SHP77 treated with DMSO at 0.1 percent for 48 hours (cell line): ENCODE results near the gene NUAK1.
"Not testable (repeated sequence)": the region's sequence is repeated elsewhere in the genome, so short reads cannot be mapped to it uniquely, and the experiment has no call there.

Experiments
- DNase-seq: peaks from one replicate; lab custom pipeline; 2025; lab: John Stamatoyannopoulos, UW

Gene NUAK1

DNA sequence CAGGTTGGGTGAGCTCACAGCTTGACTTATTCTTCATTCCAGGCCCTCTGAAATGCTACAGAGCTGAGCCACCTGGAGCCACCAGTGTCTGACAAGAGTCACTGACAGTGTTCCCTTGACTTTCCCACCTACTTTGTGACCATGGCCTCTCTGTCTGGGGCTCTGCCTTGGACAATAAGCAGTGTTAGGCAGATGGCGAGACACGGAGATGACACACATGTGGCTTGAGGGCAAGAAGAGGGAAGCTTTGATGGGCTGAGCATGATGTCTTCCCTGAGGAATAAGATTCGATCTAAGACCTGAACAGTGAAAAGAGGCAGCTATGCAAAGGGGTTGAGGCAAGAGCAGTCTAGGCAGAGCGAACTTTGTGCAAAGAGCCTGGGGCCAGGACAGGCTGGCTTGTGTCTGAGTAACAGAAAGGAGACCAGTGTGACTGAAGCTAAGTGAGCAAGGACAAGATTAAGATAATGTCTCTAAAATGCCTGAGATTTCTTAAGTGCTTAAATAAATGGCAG, 105.5 kb downstream of the NUAK1 start:
- no peak for DNase-seq

DNA sequence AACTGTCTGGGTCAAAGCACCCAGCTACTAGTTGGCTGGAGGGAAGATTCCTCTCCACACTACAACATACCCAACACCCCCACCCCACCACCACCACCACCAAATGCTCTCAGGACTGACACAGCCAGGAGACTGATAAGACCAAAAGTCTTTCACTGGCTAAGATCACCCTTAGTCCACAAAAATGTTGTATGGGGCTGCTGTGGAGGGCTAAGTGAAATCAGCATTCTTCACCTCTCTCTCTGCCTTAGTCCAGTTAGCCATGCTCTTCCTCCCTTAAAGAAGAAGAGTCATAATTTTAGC, 106.2 kb downstream of the NUAK1 start:
- DNase-seq: no peak

DNA sequence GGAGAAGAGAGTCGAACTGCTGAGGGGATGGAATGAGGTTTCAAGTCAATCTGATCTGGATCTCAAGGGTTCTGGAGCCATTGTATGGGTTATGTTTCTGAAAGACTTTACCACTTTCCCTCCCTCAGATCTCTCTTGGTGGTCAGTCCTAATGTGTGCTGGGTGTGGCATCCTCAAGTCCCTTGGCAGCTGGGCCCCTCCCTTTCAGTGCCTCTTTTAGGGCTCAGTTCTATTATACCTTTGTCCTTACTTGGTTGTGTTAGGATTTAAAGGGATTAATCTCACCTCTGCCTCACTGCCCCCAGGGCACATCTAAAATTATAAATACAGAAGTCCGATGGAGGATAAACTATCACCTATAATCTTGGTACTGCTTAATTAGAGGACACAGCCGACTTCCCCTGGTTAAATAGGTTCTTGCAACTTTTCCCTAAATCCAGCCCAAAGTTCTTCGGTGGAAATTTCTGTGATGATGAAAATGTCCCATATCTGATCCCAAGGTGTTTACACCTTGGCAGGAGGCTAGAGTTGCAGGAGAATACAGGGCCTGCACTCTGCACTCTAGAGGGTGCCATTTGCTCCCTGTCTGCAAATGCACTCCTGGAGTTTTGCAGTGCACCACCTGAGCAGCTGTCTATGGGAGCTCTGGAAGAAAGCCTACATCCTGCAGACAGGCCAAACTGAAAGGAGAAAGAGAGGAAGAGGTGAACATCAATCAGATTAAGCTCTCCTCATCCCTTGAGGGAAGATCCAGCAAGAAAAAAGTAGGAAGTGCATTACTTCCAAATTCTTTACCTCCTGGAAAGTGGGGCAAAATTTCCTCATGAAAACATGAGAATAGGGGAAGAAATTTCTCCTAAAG, 106.8 kb downstream of the NUAK1 start:
- DNase-seq: no peak

DNA sequence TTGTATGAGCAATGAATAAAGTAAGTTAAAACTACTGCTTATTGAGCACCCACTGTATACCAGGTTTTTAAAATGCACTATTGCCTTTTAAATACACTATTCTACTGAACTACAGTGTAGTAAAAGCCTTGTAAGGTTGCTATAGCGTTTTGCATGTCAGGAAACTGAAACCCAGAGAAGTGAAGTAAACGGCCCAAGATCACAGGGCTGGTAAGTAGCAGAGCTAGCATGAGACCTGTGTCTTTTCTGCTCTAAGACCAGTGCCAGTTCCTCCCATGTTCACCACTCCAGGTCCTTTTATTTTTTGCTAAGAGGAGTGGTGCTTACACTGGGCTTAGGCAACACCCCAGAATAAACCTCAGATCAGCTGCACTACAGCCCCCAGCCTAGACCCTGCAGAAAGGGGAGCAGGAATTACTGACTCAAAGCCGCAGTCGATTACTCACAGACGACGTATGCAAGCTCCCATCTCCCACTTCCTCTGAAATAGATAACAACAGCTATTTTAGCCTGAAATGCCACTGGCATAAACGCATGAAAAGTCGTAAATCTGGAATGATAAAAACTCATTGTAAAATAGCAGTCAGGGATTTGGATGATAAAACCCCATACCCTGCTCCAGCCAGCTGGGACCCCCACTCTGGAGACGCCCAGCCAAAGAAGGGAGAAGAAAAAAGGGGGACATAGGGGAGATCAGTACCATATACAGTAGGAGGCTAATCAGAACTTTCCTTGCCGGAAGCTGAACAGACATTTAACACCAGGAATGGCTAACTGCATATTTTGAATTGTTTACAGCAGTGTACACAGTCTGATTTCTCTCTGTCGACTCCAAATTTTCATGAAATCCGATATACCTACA, 108.3 kb downstream of the NUAK1 start:
- DNase-seq: no peak

DNA sequence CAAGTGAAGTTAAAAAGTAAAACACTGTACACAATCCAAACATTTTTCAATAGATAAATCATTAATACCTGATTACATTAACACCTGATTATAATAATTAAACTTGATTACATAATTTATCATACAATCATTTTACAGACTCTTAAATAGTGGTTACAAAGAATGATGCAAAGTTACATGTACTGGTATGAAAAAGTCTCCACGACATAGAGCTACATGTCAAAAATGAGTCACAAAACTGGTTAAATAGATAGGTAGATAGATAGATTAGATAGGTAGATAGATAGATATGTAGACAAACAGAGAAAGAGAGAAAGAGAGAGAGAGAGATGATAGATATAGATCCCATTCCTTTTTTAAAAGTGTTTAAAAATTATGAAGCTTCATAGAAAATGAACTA, 109.2 kb downstream of the NUAK1 start:
- DNase-seq: no peak

DNA sequence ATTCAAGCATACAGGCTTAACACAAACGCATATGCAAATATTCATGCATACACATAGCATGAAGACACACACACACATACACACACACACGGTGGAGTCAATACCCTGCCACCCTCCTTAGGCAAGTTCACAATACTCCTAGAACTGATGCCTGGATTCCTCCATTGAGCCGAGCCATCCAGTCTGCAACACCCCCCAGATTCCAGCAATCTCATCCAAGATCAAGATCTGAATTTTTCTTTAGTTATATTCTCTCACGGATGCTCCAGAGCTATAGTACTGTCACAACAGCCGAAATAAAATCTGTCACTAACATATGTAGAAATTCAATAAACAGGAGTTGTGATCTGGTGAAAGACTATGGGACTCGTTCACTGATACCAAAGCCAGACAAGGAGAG, 110.8 kb downstream of the NUAK1 start:
- DNase-seq: no peak

DNA sequence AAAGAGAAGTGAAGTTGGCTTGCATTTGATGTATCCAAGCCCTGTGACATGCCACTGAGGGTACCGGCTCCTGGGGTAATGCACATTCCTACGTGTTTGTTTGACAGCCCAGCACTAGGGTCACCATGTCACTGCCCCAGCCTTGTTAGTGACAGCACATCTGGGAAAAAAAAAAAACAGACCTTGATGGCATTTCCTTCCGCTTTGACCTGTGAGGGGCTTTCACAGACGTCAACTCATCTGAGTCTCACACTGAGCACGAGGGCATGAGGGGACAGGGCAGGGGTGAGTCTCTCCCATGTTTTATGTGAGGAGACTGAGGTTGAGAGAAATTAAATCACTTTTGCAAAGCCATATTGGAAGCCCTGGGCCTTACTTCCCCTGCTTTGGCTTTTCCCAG, 111.5 kb downstream of the NUAK1 start:
- no peak for DNase-seq

DNA sequence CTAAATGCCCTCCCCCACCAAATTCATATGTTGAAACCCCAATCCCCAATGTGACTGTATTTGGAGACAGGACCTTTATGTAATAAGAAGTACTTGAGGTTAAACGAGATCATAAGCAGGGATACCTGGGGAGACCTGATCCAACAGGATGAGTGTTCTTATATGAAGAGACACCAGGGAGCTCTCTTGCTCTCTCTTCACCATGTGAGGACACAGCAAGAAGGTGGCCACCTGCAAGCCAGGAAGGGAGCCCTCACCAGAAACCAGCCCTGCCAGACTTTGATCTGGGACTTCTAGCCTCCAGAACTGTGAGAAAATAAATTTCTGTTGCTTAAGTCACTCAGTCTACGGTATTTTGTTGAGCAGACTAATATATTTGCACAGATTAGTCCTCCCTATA, 113.6 kb downstream of the NUAK1 start:
- DNase-seq: no peak

DNA sequence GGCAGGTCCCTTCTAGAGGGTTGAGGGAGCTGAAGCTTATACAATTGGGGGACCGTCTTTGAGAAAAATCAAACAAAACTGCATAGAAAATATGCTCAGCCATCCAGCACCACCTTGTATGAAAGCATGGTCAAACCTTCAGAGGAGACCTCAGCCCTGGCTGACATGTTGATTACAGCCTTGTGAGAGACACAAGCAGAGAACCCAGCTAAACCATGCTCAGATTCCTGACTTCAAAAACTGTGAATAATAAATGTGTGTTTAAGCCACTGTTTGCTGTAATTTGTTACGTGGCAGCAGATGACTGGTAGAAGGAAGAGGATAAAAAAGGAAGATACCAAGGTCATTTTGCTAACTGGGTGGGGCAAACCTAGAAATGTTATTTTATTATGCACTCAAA, 115.7 kb downstream of the NUAK1 start:
- DNase-seq: no peak

DNA sequence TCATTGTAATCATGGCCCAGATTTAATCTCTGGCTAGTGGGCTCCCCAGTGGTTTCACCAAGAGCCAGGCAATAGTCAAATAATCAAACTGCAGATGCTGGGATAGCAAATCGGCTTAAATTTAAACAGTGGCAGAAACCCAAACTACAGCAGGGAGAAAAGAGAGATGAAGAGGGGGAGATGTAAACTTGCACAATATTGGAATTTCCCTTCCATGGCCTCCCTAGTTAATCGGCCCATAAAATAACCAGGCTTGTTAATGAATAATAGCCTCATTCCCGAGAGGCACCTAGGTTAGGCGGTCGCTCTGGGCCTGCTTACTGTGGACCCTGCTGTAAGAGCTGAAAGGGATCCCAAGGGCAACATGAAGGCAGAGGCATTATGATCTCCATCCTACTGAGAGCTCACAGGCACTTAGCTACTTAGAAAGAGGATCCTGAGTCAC, 116.2 kb downstream of the NUAK1 start:
- DNase-seq: no peak

DNA sequence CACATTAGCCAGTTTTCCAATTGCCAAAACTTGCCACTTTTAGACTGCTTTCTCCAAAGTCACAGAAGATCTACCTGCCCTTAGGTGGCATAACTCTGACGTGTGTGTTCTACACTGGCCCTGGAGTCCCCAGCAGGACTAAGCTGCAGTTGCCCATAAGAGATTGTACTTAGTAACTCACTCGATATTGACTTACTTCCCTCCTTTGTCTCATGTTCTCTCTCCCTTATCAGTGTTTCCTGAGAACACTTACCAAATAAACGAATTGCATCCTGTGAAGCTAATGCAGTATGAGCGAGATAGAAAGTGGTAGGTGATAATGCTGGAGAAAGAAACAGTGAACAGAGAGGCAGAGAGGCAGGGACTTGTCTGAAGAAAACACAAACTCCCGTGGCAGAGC, 117.2 kb downstream of the NUAK1 start:
- no peak for DNase-seq

DNA sequence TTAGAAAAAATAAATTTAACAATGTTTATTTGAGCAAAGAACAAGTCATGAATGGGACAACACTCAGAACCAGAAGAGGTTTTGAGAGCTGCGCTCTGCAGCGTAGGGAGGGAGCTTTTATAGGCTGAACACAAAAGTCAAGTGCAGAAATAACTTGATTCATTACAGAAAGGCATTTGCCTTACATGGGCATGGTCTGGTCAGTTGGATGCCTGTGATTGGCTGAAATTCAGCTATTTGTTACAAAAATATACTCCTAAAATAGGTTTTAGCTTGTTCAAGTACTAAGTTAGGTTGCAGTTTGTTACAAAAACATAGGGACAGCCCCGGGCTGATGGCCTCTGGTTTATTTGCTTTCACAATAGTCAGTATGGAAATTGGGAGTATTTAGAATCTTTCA, 118.0 kb downstream of the NUAK1 start:
- no peak for DNase-seq

DNA sequence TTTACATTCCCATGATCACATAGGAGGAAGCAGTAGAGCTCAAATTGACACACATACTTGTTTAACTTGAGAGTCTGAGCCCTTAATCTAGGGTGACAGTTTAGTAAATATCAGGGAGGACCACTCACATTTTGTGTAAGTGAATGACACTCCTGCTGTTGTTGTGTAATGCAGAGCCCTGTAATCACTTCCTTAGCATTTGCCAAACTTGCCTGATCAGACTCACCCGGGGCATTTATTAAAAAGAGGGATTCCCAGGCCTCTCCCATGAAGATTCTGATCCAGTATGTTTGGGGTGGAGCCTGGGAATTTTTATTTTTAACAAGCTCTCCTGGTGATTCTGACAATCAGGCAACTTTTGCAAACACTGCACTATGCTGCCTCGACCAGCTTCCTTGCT, 119.6 kb downstream of the NUAK1 start:
- no peak for DNase-seq

DNA sequence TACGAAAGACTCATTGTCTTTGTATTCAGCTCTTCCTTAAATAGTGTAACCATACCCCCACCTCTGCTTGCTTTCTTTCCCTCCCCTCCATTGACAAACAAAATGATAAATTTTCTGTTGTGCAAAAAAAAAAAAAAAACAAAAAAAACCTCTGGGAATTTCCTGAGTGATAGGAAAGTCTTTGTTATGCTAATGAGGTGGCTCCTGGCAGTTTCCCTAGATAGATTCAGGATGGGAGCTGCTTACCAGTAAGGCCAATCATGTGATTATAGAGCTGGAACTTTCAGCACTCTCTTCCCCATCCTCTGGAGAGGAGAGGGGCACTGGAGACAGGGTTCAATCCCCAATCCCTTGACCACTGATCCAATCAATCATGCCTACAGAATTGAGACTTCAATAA, 120.5 kb downstream of the NUAK1 start:
- DNase-seq: no peak

DNA sequence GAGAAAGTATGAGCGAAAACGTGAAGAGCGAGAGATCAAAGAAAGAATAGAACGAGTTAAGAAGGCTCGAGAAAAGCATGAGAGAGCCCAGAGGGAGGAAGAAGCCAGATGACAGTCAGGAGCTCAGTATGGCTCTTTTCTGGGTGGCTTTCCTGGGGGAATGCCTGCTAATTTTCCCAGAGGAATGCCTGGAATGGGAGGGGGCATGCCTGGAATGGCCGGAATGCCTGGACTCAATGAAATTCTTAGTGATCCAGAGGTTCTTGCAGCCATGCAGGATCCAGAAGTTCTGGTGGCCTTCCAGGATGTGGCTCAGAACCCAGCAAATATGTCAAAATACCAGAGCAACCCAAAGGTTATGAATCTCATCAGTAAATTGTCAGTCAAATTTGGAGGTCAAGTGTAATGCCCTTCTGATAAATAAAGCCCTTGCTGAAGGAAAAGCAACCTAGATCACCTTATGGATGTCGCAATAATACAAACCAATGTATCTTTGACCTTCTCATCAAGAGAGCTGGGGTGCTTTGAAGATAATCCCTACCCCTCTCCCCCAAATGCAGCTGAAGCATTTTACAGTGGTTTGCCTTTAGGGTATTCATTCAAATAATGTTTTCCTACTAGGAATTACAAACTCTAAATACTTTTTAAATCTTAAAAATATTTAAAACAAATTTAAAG, 122.0 kb downstream of the NUAK1 start:
- DNase-seq: not testable (repeated sequence)

DNA sequence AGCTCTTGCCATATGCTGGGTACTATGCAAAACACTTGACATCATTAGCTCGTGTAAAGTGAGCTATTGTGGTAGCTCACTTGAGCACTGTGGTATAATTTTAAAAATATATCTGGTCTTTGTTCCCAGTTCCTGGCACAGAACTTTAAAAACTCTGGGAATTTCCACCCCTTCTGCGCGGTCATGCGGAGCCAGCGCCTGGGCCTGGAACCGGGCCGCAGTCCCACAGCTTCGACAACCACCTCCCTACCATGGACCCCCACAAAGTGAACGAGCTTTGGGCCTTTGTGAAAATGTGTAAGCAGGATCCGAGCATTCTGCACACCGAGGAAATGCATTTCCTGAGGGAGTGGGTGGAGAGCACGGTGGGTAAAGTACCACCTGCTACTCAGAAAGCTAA, 123.1 kb downstream of the NUAK1 start:
- DNase-seq: no peak

DNA sequence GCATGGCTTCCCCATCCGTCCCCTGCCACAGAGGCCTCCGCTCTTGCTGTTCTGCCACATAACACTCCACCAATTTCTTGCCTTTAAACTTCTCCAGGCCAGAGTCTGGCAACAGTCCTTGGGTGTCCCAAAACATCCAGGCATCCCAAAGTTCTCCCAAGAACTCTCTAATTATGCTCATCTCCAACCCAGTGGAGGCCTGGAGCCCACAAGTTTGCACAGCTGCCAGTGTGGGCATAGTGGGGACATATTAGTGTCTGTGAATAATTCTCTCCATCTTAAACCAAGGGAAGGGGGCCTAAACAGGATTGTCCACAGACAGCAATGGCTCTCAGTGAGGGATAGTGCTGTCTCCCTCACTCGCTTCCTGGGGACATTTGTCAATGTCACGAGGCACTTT, 124.8 kb downstream of the NUAK1 start:
- DNase-seq: no peak
